ENCODE data around the gene GPRASP1. TPM values are rescaled to one million over a fixed set of nuclear protein-coding genes. Genes with fewer than 3 reads are reported as not detected.

The GPRASP1 gene
- total RNA-seq, 1 donor from 2014 or later = 2.3 TPM

DNA sequence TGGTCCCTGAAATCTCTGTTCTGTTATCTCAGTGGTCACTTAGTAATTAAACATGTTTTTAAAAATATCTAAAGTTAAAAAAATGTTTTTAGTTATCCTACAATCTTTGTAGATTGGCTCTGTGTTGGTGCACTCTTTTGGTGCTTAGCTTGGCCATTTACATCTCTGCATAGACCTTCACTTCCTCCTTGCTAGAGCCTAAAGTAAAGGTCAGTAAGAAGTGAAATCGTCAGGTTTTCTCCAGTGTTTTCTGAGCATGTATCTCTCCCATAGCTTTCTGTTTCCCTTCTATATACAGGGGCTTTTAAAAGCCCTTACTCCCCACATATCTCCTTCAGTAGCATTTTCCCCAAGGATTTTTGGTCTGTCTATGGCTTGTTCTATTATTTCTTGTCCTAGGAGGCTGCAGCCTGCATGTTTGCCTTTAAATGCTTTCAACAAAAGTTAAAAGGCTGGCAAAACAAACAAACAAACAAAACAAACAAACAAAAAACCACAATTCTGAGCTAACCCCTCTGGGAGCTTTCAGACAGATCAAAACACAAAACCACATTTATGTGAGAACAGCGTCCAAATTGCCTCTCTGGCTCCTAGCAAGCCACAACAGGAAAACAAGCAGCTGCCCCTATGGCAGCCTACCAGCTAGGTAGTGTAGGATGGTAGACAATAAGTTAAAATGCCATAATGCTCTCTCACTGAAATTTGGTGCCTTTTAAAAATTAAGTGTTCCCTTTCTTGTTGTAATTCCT, 33.7 kb downstream of the GPRASP1 start:
- H2AFZ ChIP-seq (ENCODE audit: low read depth, low read length) = no peak overlapping the region
- FAIRE-seq = no peak
- H3K27me3 ChIP-seq (ENCODE audit: insufficient read depth, low read length) = no peaks in the 10 kb centered on the region
- no peak overlapping the region for H3K27ac ChIP-seq (ENCODE audit: low read depth, low read length)
- H4K20me1 ChIP-seq (ENCODE audit: insufficient read depth, low read length) = no peaks in the 10 kb centered on the region
- no peak overlapping the region for H3K4me3 ChIP-seq (ENCODE audit: insufficient read depth, low read depth, low read length)
- TF ChIP-seq EZH2 (IDR thresholded peaks at IDR 0.05; ENCODE audit: insufficient read depth, low read length) = no peak
- TF ChIP-seq, protein P1, sequence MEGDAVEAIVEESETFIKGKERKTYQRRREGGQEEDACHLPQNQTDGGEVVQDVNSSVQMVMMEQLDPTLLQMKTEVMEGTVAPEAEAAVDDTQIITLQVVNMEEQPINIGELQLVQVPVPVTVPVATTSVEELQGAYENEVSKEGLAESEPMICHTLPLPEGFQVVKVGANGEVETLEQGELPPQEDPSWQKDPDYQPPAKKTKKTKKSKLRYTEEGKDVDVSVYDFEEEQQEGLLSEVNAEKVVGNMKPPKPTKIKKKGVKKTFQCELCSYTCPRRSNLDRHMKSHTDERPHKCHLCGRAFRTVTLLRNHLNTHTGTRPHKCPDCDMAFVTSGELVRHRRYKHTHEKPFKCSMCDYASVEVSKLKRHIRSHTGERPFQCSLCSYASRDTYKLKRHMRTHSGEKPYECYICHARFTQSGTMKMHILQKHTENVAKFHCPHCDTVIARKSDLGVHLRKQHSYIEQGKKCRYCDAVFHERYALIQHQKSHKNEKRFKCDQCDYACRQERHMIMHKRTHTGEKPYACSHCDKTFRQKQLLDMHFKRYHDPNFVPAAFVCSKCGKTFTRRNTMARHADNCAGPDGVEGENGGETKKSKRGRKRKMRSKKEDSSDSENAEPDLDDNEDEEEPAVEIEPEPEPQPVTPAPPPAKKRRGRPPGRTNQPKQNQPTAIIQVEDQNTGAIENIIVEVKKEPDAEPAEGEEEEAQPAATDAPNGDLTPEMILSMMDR (IDR thresholded peaks at IDR 0.05; ENCODE audit: insufficient read depth, low read depth, low read length) = no peak
- no peak overlapping the region for H3K9ac ChIP-seq (ENCODE audit: low read length)
- Mint-ChIP-seq H3K36me3 (ENCODE audit: low read depth, unreplicated experiment) (peaks cover 8% of the 10 kb centered on the region), H3K4me3 (ENCODE audit: unreplicated experiment) (no peak overlapping the region), H3K27me3 (ENCODE audit: low read depth, unreplicated experiment) (no peaks in the 10 kb centered on the region), H3K4me1 (ENCODE audit: low read depth, unreplicated experiment) (no peaks in the 10 kb centered on the region), H3K9me3 (ENCODE audit: unreplicated experiment) (peaks cover 6% of the 10 kb centered on the region), H3K27ac (ENCODE audit: unreplicated experiment) (no peak overlapping the region)
- no peaks in the 10 kb centered on the region for H3K36me3 ChIP-seq (ENCODE audit: insufficient read depth, low read length)
- no peaks in the 10 kb centered on the region for H3K9me3 ChIP-seq (ENCODE audit: insufficient read depth, low read depth, low read length)
- H3K4me2 ChIP-seq (ENCODE audit: low read length) = no peak overlapping the region
- no peak for DNase-seq (ENCODE audit: low read depth)
- H3K4me1 ChIP-seq (ENCODE audit: insufficient read depth, low read length) = no peaks in the 10 kb centered on the region
- no peaks in the 10 kb centered on the region for H3K79me2 ChIP-seq (ENCODE audit: insufficient read depth, low read length)

GRCh38 chrX:102694749-102695148, 43.5 kb downstream of the GPRASP1 start:
- Mint-ChIP-seq H3K4me3 (ENCODE audit: unreplicated experiment) (no peak overlapping the region), H3K27me3 (ENCODE audit: low read depth, unreplicated experiment) (no peaks in the 10 kb centered on the region), H3K4me1 (ENCODE audit: low read depth, unreplicated experiment) (no peaks in the 10 kb centered on the region), H3K36me3 (ENCODE audit: low read depth, unreplicated experiment) (no peaks in the 10 kb centered on the region), H3K9me3 (ENCODE audit: unreplicated experiment) (no peaks in the 10 kb centered on the region), H3K27ac (ENCODE audit: unreplicated experiment) (no peak overlapping the region)
- no peaks in the 10 kb centered on the region for H3K79me2 ChIP-seq (ENCODE audit: insufficient read depth, low read length)
- H3K9me3 ChIP-seq (ENCODE audit: insufficient read depth, low read depth, low read length) = no peaks in the 10 kb centered on the region
- DNase-seq (ENCODE audit: low read depth) (no peak), FAIRE-seq (no peak)
- no peak overlapping the region for H3K4me3 ChIP-seq (ENCODE audit: insufficient read depth, low read depth, low read length)
- H3K9ac ChIP-seq (ENCODE audit: low read length) = no peak overlapping the region
- TF ChIP-seq, protein P1 (IDR thresholded peaks at IDR 0.05; ENCODE audit: insufficient read depth, low read depth, low read length) = no peak
- TF ChIP-seq EZH2 (IDR thresholded peaks at IDR 0.05; ENCODE audit: insufficient read depth, low read length) = no peak
- no peaks in the 10 kb centered on the region for H4K20me1 ChIP-seq (ENCODE audit: insufficient read depth, low read length)
- H2AFZ ChIP-seq (ENCODE audit: low read depth, low read length) = no peak overlapping the region
- no peak overlapping the region for H3K4me2 ChIP-seq (ENCODE audit: low read length)
- no peaks in the 10 kb centered on the region for H3K36me3 ChIP-seq (ENCODE audit: insufficient read depth, low read length)
- H3K4me1 ChIP-seq (ENCODE audit: insufficient read depth, low read length) = no peaks in the 10 kb centered on the region
- no peak overlapping the region for H3K27ac ChIP-seq (ENCODE audit: low read depth, low read length)
- H3K27me3 ChIP-seq (ENCODE audit: insufficient read depth, low read length) = no peaks in the 10 kb centered on the region

- DNase-seq (ENCODE audit: low read depth) (no peak), FAIRE-seq (no peak)
- H3K36me3 Mint-ChIP-seq (ENCODE audit: low read depth, unreplicated experiment) = no peaks in the 10 kb centered on the region
- Histone ChIP-seq H3K4me1 (ENCODE audit: insufficient read depth, low read length) (no peaks in the 10 kb centered on the region), H3K27me3 (ENCODE audit: insufficient read depth, low read length) (no peaks in the 10 kb centered on the region), H3K9ac (ENCODE audit: low read length) (no peak overlapping the region), H3K9me3 (ENCODE audit: insufficient read depth, low read depth, low read length) (no peaks in the 10 kb centered on the region), H4K20me1 (ENCODE audit: insufficient read depth, low read length) (no peaks in the 10 kb centered on the region), H3K4me2 (ENCODE audit: low read length) (no peak overlapping the region), H2AFZ (ENCODE audit: low read depth, low read length) (no peak overlapping the region), H3K36me3 (ENCODE audit: insufficient read depth, low read length) (no peaks in the 10 kb centered on the region), H3K79me2 (ENCODE audit: insufficient read depth, low read length) (no peaks in the 10 kb centered on the region), H3K27ac (ENCODE audit: low read depth, low read length) (no peak overlapping the region), H3K4me3 (ENCODE audit: insufficient read depth, low read depth, low read length) (no peak overlapping the region)
- H3K4me1 Mint-ChIP-seq (ENCODE audit: low read depth, unreplicated experiment) = no peaks in the 10 kb centered on the region
- no peaks in the 10 kb centered on the region for H3K27me3 Mint-ChIP-seq (ENCODE audit: low read depth, unreplicated experiment)
- TF ChIP-seq EZH2 (IDR thresholded peaks at IDR 0.05; ENCODE audit: insufficient read depth, low read length) = no peak
- TF ChIP-seq, protein P1 (IDR thresholded peaks at IDR 0.05; ENCODE audit: insufficient read depth, low read depth, low read length) = no peak
- H3K9me3 Mint-ChIP-seq (ENCODE audit: unreplicated experiment) = no peaks in the 10 kb centered on the region
- no peak overlapping the region for H3K4me3 Mint-ChIP-seq (ENCODE audit: unreplicated experiment)
- no peak overlapping the region for H3K27ac Mint-ChIP-seq (ENCODE audit: unreplicated experiment)
These were observed 45.0 kb downstream of the GPRASP1 start for GRCh38 chrX:102696306-102696705.

Measured in astrocyte (in vitro differentiated cells and primary cell).